GM21737 (cell line): ENCODE measurements around the gene PLXDC1.
"Not testable (repeated sequence)": the region's sequence is repeated elsewhere in the genome, so short reads cannot be mapped to it uniquely, and the experiment has no call there.

Experiments
- ATAC-seq: cut with Tn5 transposase; IDR thresholded peaks from one replicate; pipeline ENCODE4 v1.9.1; 2021; ENCODE audit warnings: mild to moderate bottlenecking, moderate library complexity; ENCODE audit not compliant: unreplicated experiment

PLXDC1 gene

GRCh38 chr17:39071573-39071972 is 79.9 kb downstream of the PLXDC1 start:
- ATAC-seq: no peak

GRCh38 chr17:39069114-39069756 is 82.2 kb downstream of the PLXDC1 start:
- no peak for ATAC-seq

- no peak for ATAC-seq
Observed at GRCh38 chr17:39064819-39065218, 86.6 kb downstream of the PLXDC1 start.

GRCh38 chr17:39064374-39064773 is 87.1 kb downstream of the PLXDC1 start:
- no peak for ATAC-seq

GRCh38 chr17:39063681-39064069 is 87.8 kb downstream of the PLXDC1 start:
- no peak for ATAC-seq

GRCh38 chr17:39062846-39063680 is 88.4 kb downstream of the PLXDC1 start:
- no peak for ATAC-seq

GRCh38 chr17:39058524-39058923 is 92.9 kb downstream of the PLXDC1 start:
- ATAC-seq: no peak

GRCh38 chr17:39057701-39058206 is 93.7 kb downstream of the PLXDC1 start:
- ATAC-seq: no peak

GRCh38 chr17:39054111-39054645 is 97.3 kb downstream of the PLXDC1 start:
- no peak for ATAC-seq

- not testable (repeated sequence) for ATAC-seq
Observed at GRCh38 chr17:39052423-39052822, 99.0 kb downstream of the PLXDC1 start.

- ATAC-seq: no peak
Observed at GRCh38 chr17:39051001-39051585, 100.3 kb downstream of the PLXDC1 start.

GRCh38 chr17:39045948-39046679 is 105.3 kb downstream of the PLXDC1 start:
- ATAC-seq: no peak

GRCh38 chr17:39036009-39036408 is 115.4 kb downstream of the PLXDC1 start:
- ATAC-seq: no peak

- not testable (repeated sequence) for ATAC-seq
Observed at GRCh38 chr17:39035578-39035977, 115.9 kb downstream of the PLXDC1 start.

GRCh38 chr17:39028690-39029089 is 122.7 kb downstream of the PLXDC1 start:
- ATAC-seq: no peak

GRCh38 chr17:39027455-39028035 is 123.9 kb downstream of the PLXDC1 start:
- ATAC-seq: no peak

- no peak for ATAC-seq
Observed at GRCh38 chr17:39026980-39027451, 124.4 kb downstream of the PLXDC1 start.

- not testable (repeated sequence) for ATAC-seq
Observed at GRCh38 chr17:39026346-39026745, 125.1 kb downstream of the PLXDC1 start.

- no peak for ATAC-seq
Observed at GRCh38 chr17:39022924-39023323, 128.5 kb downstream of the PLXDC1 start.

- not testable (repeated sequence) for ATAC-seq
Observed at GRCh38 chr17:39020037-39020436, 131.4 kb downstream of the PLXDC1 start.
